Medulla oblongata (tissue), 1 donor: ENCODE results near the gene CCDC178.

ENCODE experiments used
- DNase-seq: peaks from one replicate; pipeline ENCODE4 v3.0.0-alpha.2; 2015; ENCODE audit errors: extremely low spot score

CCDC178 gene

DNA sequence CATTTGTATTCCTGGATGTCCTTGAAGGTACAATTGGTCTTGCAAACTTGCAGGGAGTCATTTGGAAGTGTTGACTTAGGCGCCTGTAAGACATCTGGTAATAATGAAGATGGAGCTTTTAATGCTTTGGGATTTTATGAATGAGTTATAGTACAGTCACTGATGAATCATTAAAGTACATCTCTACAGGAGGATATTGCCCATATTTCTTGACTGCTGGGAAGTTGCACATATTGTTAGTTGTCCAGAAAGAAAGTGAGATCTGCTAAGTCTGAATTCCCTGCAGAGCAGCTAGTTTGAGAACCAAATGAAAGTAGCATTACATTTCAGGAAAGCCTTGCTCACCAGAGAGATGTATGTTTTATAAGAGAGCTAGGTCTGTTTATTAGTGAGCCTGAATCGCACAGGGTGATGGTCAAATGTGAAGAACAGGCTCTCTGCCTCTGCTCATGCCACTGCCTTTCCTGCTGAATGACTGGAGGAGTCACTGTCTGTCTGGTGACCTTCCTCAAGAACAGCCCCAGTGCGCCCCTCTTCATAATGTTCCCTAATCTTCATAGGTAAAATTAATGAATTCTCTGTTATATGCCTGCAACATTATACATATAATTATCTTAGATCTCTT, 528.7 kb downstream of the CCDC178 start:
- DNase-seq: no peak

DNA sequence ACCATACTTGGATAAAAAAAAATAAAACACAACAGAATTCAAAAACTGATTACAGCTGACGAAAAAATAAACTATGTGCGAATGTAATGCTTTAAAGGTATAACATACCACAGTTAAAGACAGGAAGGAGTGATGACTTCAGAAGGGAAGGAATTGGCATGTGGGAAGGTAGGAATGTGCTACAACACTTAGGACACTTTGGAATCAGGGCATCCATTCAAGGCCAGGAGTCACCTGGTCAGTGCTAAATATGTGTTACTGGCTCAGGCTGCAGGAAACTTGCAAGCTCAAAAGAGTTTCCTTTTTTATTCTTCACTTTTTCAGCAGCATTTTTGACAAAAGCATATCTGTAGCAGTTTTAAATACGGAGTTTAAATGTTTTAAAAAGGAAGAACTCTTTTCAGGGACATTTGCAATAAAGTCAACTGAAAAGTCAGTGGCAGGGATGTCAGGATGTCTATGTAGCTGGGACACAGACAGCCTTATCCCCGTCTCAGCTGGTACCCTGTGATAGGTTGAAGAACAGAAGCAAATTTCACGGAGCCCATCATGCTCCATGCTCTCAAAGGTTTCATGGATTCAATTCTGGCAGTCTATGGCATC, 529.7 kb downstream of the CCDC178 start:
- DNase-seq: no peak

DNA sequence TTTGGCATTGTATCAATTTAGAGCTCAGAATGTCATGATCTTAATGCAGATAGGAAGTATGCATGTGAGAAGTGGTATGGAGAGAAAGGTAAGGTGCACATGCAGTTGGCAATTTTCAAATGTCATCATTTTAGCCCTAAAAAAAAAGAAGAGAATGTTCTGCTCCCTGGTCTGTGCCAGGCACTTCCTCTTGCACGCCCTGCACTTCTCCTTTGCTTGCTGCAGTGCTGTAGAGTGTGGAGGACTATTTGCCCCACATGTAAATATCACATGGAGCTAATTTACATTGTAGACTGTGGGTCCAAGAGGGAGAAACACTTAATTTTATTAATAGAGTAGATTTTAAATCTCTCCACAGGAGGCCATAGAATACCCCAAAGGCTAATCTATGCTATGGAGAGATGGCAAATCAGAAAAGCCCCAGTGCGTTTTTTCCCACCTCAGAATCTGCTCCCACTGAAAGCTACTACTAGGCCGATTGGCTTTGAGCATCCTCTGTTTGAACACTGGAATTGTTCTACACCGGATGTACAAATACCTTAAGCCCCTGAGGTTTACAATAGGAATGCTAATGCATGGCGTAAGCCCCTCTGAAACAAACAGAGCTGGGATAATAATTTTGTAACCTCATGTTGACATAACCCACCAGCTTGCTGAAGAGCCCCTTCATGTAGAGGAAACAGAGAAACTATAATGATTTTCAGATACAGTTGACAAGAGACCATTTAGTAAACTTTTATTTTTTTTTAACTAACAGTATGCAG, 530.5 kb downstream of the CCDC178 start:
- no peak for DNase-seq

DNA sequence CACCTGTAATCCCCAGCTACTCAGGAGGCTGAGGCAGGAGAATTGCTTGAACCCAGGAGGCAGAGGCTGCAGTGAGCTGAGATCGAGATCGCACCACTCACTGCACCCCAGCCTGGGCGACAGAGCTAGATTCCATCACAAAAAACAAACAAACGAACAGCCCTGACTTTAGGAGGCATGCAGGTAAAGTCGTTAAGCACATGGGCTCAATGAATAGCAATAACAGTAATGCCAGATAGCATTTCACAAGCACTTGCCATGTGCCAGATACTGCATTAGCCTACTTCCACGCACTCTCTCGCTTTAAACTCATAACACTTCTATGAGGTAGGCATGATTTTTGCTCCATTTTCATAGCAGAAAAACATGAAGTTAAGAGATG, 532.1 kb downstream of the CCDC178 start:
- no peak for DNase-seq

DNA sequence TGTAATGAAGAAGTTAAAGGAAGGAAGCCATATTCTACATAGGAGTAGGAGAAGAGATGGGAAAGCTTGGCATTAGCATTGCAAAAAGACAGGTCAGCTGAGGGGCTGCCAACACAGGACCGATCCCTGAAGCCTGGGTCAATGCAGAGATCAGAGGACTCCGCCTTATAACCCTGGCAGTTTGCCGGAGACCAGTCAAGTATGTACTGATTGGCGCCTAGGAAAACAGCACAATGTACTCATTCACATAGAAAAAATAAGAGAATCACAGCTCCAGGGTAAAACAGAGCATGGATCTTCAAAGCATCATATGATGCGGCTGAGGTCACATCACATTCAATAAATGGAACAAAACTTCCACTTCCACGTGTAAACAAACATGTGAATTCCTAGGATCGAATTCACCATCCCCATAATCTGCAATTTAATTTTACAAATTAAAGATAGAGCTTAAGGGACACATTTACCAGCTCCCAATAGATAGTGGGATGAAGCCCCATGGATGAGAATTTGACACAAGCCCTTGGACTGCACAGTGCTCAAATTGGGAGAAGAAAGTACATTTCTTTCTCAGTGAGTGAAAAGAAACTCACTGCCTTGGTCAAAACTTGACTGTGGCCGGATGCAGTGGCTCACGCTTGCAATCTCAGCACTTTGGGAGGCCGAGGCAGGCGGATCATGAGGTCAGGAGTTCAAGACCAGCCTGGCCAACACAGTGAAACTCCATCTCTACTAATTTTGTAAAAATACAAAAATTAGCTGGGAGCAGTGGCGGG, 532.7 kb downstream of the CCDC178 start:
- no peak for DNase-seq

DNA sequence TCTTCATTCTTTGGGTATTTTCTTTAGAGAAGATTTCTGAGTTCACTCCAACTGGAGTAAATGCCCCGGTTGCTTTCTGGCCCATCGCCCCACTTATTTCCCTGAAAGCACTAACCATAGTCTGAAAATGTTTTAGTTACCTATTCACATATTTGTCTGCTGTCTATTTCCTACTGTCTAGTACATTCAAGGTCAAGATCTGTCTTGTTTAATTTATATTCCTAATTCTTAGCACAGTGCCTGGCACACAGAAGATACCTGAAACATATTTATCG, 533.3 kb downstream of the CCDC178 start:
- DNase-seq: no peak

DNA sequence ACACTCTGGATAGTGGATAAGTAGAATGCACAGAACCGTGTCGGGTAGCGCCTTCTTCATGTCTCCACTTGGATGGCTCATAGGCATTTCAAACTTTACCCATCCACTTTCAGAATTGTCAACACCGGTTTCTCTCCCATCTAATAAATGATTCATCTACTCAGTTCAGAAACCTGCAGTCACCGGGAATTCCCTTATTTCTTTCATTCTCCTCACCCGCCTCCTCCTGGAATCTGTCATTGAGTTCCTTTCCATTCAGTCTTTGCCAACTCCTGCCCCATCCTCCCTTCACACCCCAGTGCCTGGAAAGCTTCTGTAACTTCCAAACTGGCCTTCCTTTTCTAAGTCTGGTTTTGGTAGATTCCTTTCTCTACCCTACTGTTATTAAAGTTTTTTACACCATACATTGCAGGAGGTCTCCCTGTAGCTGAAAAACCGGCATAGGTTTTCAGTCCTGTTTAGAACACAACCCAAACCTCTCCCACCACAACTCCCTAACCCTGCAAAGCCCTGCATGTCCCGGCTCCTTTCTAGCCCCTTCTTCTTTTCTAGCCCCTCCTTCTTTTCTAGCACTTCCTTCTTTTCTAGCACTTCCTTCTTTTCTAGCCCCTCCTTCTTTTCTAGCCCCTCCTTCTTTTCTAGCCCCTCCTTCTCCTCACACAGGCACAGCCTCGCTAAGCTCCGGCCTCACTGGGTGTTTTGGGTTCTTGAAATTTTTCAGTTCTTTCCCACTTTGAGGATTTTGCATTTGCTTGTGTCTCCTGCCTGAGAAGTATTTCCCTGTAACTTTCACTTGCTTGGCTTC, 533.8 kb downstream of the CCDC178 start:
- no peak for DNase-seq

DNA sequence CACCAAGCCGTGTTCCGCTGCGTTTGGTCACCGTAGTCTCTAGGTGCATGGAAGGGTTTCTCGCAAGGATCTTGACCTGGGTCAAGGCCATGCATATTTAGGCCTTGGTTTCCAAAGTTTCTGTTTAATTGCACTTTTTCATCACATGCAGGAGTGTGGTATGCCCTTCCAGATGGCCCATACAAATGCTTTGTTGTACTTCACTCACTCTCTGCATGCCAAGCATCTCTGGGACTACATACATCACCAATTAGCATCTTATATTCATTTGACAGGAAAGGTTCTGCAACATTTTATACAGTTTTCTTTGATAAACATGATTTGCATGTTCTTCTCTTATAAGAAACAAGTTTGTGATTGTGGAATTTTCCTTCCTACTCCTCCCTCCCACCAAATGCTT, 534.9 kb downstream of the CCDC178 start:
- DNase-seq: no peak

DNA sequence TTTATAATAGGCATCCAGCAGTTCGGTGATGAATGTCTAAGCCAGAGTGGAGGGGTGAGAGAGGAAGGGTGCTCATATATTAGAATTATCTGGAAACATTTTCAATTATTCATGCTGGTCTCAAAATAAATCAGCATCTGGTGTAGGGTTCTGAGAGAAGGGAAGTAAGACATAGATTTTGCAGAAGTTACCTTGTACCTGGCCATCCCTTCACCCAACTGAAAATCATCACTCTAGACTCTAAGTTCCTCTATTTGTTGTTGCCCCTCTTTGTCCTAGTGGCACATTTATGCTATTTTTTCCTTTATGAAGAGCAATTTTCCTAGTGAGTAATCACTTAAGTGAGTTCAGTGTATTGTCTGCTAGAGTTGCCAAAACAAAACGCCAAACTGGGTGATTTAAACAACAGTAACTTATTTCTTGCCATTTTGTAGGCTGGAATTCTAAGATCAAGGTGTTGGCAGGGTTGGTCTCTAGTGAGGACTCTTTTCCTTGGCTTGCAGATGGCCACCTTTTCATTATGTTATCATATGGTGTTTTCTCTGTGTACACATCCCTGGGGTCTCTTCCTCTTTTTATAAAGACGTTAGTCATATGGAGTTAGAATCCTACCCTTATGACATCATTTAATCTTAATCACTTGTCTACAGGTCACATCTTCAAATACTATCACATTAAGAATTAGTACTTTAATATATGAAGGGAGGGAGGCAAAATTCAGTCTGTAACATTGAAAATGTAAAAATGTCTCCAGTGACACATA, 537.8 kb downstream of the CCDC178 start:
- no peak for DNase-seq

DNA sequence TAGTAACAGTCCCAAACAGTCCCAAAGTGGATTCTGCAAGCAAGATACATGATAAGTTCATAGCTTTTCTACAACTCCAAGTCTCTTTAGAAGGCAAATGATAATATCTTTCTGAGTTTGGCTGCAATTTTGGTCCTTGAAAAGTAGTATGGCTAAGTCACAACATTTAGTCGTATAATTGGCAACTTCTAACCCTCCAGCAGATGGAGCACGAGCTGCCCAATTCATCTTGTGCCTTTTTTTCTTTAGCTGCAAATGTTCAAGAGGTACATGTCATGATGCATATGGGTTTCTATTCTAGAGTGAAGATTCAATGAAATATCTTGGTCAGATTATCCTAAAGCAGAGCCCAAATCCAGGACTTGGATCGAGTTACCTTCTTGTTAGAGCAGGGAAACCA, 540.7 kb downstream of the CCDC178 start:
- no peak for DNase-seq

DNA sequence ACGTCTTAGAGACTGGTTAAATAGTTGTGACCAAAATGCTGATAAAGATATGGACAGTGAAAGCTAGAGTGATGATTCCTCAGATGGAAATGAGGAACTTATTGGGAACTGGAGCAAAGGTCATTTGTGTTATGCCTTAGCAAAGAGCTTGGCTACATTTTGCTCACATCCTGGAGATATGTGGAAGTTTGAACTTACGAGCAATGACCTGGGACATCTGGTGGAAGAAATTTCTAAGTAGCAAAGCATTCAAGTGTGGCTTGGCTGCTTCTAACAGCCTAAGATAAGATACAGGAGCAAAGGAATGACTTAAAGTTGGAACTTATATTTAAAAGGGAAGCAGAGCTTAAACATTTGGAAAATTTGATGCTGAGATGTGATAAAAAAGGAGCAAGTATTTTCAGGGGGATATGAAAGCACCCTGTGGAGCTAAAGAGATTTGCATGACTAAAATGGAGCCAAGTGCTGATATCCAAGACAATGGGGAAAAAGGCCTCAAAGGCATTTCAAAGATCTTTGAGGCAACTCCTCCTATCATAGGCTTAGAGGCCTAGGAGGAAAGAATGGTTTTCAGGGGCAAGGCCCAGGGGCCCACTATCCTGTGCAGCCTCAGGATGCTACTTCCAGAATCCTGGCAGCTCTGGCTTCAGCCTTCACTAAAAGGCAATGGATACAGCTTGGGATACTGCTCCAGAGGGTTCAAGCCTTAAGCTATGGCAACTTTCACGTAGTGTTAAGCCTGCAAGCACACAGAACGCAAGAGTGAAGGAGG, 543.6 kb downstream of the CCDC178 start:
- no peak for DNase-seq

DNA sequence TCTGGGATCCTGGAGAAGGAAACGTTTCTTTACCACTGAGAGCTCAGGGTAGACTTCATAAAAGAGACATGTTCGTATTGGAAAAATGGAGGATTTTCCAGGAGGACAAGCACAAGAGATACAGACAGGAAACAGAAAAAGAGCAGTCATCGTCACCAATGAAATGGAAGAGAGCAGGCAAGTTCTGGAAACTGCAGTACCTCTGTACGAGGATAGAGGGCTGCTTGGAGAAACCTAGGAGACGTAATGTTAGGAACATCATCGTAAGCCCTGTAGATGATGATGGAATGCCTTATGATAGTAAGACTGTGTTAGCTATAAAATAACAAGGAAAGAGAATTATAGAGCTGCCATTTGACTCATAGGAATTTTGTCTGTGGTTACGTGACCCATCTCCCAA, 546.6 kb downstream of the CCDC178 start:
- no peak for DNase-seq

DNA sequence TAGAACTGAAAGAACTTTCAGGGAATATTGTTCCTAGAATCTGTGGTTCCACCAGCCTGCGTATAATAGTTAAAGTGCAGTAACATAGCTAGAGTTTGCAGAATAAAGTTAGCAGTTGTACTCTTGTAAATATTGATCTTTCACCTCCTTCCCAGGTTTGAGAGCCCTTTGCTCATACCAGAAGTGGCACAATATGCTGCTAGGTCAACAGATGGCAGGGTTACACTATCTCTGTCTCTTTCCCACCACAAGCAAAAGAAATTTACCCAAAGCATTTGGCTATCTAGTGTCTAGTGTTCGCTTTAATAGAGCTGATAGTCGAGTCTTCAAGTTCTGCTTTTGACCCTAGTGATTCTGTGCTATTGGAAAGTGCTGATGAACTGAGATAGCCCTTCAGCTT, 548.7 kb downstream of the CCDC178 start:
- no peak for DNase-seq

DNA sequence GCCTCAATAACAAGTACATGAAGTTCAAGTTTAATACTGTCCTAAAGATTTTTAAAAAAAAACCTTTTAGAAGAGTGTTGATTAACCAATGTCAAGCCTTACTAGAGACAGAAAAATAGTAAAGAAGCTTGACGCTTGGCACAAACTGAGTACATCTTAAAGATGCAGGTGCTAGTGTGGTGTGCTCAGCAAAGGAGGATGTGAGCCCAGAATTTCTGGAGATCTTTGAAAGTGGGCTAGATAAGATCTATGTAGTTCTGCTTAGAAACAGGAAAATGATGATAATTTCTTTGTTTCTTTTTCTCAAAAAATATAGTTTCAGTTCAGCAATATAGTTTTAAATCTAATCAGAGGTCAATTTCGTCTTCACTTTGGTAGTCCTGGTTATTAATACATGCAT, 549.4 kb downstream of the CCDC178 start:
- DNase-seq: no peak

DNA sequence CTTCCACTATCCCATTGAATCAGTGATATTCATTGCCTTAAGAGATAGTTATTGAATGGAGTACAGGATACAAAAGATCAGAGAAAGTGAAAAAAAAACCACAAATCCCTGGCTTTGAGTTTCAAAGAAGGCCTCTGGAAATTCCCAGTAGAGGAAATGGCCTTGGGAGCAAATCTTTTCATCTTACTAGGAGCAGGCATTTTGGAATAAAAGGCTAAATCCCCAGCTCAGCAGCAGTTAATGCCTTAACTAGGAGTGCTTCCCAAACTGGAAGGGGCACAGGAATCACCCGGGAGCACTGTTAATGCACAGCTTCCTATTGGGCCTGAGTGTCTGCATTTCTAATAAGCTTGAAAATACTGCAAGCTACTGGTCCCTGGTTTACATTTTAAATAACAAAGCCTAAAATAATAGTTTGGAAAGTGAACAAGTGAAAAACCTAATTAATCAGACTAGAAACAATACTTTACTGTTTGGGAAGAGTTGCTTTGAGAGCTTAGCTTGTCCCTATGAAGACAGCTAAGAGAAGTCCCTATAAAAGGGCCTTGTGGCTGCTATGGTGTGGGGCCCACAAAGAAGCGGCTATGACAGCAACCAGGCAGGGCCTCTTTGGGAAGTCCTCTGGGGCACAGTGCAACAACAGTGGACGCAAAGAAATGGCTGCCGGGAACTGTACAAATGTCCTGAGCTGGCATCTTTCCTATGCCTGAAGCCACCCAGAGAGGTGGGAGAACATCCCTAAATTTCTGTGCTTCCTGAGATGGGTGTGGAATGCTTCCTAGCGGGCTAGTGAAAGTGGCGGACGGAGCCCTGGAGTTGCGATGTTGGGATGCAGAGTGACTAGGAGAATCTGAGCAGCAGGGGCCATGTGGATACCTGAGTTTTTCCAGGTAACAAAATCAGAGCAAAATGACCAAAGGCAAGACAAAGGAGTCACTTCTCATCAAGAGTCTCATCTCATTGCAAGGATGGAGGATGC, 550.6 kb downstream of the CCDC178 start:
- DNase-seq: no peak

DNA sequence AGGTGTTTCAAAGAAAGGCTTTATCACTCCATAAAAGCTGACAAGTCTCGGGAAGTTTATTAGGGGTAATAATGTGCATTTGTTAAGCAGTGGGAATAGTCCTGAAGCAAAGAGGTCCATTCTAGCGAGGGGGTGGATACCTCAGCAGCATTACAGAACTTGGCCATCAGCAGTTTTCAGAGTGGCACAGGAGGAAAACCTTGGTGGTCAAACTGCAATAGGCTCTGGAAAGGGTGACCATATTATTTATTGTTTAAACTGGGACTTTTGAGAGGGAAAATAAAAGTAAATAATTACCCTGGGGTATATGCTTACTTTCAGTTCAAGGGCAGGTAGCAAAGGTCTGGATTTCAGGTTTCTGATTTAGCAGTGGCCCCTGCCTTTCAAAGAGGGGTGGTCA, 552.2 kb downstream of the CCDC178 start:
- DNase-seq: no peak
